Endodermal cell (in vitro differentiated cells): ENCODE measurements around the gene CAPN11. TPM values are rescaled to one million over a fixed set of nuclear protein-coding genes. Genes with fewer than 3 reads are reported as not detected.

Experiments used
- DNase-seq: peaks from one replicate; pipeline ENCODE4 v3.0.0-alpha.2; 2017
- H3K27ac ChIP-seq: 2 replicates; pipeline ENCODE4 v1.5.1; 2013; ENCODE audit warnings: mild to moderate bottlenecking, low read depth, low read length, moderate library complexity
- H3K27me3 ChIP-seq: 2 replicates; pipeline ENCODE4 v1.6.1; 2013; ENCODE audit warnings: mild to moderate bottlenecking, low read length, moderate library complexity; ENCODE audit not compliant: insufficient read depth, control insufficient read depth, poor library complexity, severe bottlenecking
- H3K36me3 ChIP-seq: 2 replicates; pipeline ENCODE4 v1.7.0; 2013; ENCODE audit warnings: mild to moderate bottlenecking, low read length, moderate library complexity; ENCODE audit not compliant: control insufficient read depth, insufficient read depth
- H3K4me1 ChIP-seq: one replicate; pipeline ENCODE4 v1.7.0; 2013; ENCODE audit warnings: low read length; ENCODE audit not compliant: control insufficient read depth, insufficient read depth
- H3K4me3 ChIP-seq: 2 replicates; pipeline ENCODE4 v1.5.1; 2013; ENCODE audit warnings: mild to moderate bottlenecking, low read length, moderate library complexity
- H3K9ac ChIP-seq: 2 replicates; pipeline ENCODE4 v1.6.1; 2013; ENCODE audit warnings: mild to moderate bottlenecking, low read length, moderate library complexity; ENCODE audit not compliant: poor library complexity, severe bottlenecking; ENCODE audit errors: extremely low read depth
- H3K9me3 ChIP-seq: 2 replicates; pipeline ENCODE4 v1.6.1; 2013; ENCODE audit warnings: mild to moderate bottlenecking, low read length, moderate library complexity; ENCODE audit not compliant: control insufficient read depth
- H3K27ac Mint-ChIP-seq: 2 replicates; pipeline ENCODE4 v1.8.0; 2020; ENCODE audit warnings: mixed read lengths
- H3K27me3 Mint-ChIP-seq: 2 replicates; pipeline ENCODE4 v1.8.0; 2021; ENCODE audit warnings: mild to moderate bottlenecking, mixed read lengths; ENCODE audit not compliant: insufficient read depth
- H3K36me3 Mint-ChIP-seq: 2 replicates; pipeline ENCODE4 v1.8.0; 2020; ENCODE audit warnings: low read depth, mixed read lengths
- H3K4me1 Mint-ChIP-seq: 2 replicates; pipeline ENCODE4 v1.8.0; 2020; ENCODE audit warnings: mixed read lengths
- H3K4me3 Mint-ChIP-seq: 2 replicates; pipeline ENCODE4 v1.8.0; 2020; ENCODE audit warnings: mild to moderate bottlenecking, moderate library complexity, mixed read lengths
- H3K9me3 Mint-ChIP-seq: 2 replicates; pipeline ENCODE4 v1.8.0; 2020; ENCODE audit warnings: mild to moderate bottlenecking, mixed read lengths
- WGBS, 2 experiments: methylation state at CpG; one replicate each; pipeline versions ENCODE4 v1.1.5 to v1.1.7; 2013; ENCODE audit warnings: missing lambda C conversion rate in 2 of 2, mixed read lengths in 1 of 2; ENCODE audit not compliant: insufficient coverage in 1 of 2, insufficient read length in 1 of 2; 5-methylcytosine and 5-hydroxymethylcytosine counted together
- total RNA-seq, 2 donors: library from RNA; stranded (reverse); fragmentation: NEBNext Ultra II Directional in 1 of 2; extraction: Animal tissue kit (Norgen Biotek cat#: 25700) in 1 of 2; gene quantifications; 2 replicates in 1 of 2; 3 replicates in 1 of 2; pipeline ENCODE4 v1.2.1, GENCODE V29; 2021
- TF ChIP-seq, protein P1 (sequence below): fragments of 200-600 bp; sonication (generic); conservative IDR thresholded peaks from 2 replicates; pipeline ENCODE4 v1.5.0; 2021; ENCODE audit warnings: antibody characterized with exemption, mild to moderate bottlenecking

The CAPN11 gene
- total RNA-seq, 2 donors from 2014 or later = 0.53 to 1.2 TPM

DNA sequence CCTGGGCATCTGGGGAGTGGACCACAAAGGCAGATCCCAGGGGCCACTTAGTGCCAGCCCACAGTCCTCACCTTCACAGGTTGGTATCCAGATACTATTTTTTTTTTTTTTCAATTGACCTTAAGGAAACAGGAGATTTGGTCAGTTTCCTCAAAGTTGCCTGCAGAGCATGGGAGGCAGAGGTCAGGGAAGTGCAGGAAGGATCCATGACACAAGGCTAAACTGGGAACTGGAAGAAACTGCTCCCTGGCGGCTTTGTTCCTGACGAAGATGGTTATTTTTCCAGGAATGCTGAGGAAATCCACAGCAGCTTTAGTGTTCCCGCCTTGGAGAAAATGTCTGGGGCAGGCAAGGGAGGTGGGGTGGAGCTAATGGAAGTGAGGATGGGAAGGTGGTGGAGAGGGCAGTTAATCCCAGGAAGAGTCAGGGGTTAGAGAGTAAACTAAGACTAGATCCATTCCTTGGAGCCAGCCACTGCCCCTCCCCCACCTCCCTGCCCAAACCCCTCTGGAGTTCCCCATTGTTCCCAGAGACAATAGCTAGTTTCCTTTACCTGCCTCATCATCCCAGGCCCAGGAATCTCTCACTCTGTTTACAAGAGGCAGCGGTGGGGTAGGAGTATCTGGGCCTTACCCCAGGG is 43.8 kb downstream of the CAPN11 start:
- Mint-ChIP-seq H3K4me3 (peak overlapping the region; percentile 15), H3K27ac (peak overlapping the region; percentile 97), H3K36me3 (no peaks in the 10 kb centered on the region), H3K27me3 (no peaks in the 10 kb centered on the region), H3K4me1 (peaks cover 56% of the 10 kb centered on the region), H3K9me3 (no peaks in the 10 kb centered on the region)
- peak overlapping the region; percentile 47 for H3K9ac ChIP-seq
- no peak overlapping the region for H3K4me3 ChIP-seq
- peak overlapping the region; percentile 56 for H3K27ac ChIP-seq
- TF ChIP-seq, protein P1, sequence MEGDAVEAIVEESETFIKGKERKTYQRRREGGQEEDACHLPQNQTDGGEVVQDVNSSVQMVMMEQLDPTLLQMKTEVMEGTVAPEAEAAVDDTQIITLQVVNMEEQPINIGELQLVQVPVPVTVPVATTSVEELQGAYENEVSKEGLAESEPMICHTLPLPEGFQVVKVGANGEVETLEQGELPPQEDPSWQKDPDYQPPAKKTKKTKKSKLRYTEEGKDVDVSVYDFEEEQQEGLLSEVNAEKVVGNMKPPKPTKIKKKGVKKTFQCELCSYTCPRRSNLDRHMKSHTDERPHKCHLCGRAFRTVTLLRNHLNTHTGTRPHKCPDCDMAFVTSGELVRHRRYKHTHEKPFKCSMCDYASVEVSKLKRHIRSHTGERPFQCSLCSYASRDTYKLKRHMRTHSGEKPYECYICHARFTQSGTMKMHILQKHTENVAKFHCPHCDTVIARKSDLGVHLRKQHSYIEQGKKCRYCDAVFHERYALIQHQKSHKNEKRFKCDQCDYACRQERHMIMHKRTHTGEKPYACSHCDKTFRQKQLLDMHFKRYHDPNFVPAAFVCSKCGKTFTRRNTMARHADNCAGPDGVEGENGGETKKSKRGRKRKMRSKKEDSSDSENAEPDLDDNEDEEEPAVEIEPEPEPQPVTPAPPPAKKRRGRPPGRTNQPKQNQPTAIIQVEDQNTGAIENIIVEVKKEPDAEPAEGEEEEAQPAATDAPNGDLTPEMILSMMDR = no peak
- H3K4me1 ChIP-seq = peaks cover 27% of the 10 kb centered on the region
- WGBS, 2 experiments = 36 to 72% methylated on average over 3 to 4 of the region's 4 CpGs
- H3K27me3 ChIP-seq = no peaks in the 10 kb centered on the region
- no peaks in the 10 kb centered on the region for H3K9me3 ChIP-seq
- DNase-seq = peak; percentile 95
- no peaks in the 10 kb centered on the region for H3K36me3 ChIP-seq

DNA sequence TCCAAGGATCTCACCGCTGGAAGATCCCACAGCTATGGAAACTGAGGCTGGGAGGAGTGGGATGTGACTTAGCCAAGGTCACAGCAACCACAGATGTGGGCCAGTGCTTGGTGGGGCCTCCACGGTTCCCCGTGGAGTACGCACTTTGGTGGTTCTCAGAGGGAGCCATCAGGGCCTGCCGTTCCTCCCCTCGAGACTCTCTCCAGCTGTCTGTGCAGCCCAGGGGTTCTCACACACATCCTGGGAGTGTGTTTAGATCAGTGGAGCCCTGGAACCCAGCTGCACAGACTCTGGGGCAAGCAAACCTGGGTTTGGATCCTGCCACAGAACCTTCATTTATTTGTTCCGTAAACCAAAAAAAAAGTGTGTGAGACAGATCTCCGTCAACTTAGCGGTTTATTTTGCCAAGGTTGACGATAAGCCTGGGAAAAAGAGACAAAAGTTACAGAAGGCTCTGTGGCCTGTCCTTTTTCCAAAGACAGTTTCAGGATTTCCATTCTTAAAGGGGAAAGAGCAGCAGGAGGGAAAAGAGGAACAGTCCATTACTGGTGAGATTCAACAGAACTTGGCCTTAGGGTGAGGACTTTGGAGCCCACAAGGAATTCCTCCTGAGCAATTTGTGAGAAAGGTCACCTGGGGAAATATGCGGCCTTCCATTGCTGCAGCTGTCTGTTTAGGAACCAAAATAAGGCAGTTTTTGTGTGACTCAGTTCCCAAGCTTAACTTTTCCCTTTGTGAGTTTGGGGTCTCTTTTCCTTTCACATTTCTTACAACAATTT is 44.5 kb downstream of the CAPN11 start:
- H3K36me3 Mint-ChIP-seq = no peaks in the 10 kb centered on the region
- 64 to 80% methylated on average over 6 to 11 of the region's 11 CpGs for WGBS, 2 experiments
- no peaks in the 10 kb centered on the region for H3K9me3 ChIP-seq
- DNase-seq = no peak
- peak overlapping the region; percentile 56 for H3K27ac ChIP-seq
- peak overlapping the region; percentile 47 for H3K9ac ChIP-seq
- peak overlapping the region; percentile 15 for H3K4me3 Mint-ChIP-seq
- H3K4me1 Mint-ChIP-seq = peaks cover 59% of the 10 kb centered on the region
- H3K9me3 Mint-ChIP-seq = no peaks in the 10 kb centered on the region
- no peaks in the 10 kb centered on the region for H3K36me3 ChIP-seq
- TF ChIP-seq, protein P1 = no peak
- peak overlapping the region; percentile 97 for H3K27ac Mint-ChIP-seq
- no peaks in the 10 kb centered on the region for H3K27me3 Mint-ChIP-seq
- H3K4me1 ChIP-seq = peaks cover 27% of the 10 kb centered on the region
- no peak overlapping the region for H3K4me3 ChIP-seq
- no peaks in the 10 kb centered on the region for H3K27me3 ChIP-seq

DNA sequence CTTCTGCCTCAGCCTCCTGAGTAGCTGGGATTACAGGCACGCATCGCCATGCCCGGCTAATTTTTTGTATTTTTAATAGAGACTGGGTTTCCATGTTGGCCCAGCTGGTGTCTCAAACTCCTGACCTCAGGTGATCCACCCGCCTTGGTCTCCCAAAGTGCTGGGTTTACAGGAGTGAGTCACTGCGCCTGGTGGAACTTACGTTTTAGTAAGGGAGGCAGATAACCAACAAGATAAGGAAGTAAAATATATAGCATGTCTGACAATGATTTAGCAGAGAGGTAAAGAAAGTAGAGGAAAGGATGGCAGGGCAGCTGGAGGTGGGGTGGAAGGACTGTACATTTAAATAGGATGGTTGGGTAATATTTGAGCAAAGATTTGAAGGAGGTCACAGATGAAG is 45.3 kb downstream of the CAPN11 start:
- H3K36me3 Mint-ChIP-seq = no peaks in the 10 kb centered on the region
- Histone ChIP-seq H3K9me3 (no peaks in the 10 kb centered on the region), H3K4me3 (no peak overlapping the region), H3K36me3 (no peaks in the 10 kb centered on the region), H3K9ac (no peak overlapping the region), H3K4me1 (peaks cover 27% of the 10 kb centered on the region), H3K27ac (no peak overlapping the region), H3K27me3 (no peaks in the 10 kb centered on the region)
- peaks cover 64% of the 10 kb centered on the region for H3K4me1 Mint-ChIP-seq
- H3K4me3 Mint-ChIP-seq = no peak overlapping the region
- 89 to 91% methylated on average over 4 to 6 of the region's 6 CpGs for WGBS, 2 experiments
- no peaks in the 10 kb centered on the region for H3K9me3 Mint-ChIP-seq
- TF ChIP-seq, protein P1 = no peak
- DNase-seq = no peak
- peak overlapping the region; percentile 42 for H3K27ac Mint-ChIP-seq
- H3K27me3 Mint-ChIP-seq = no peaks in the 10 kb centered on the region
